Fibroblast of mammary gland (primary cell): ENCODE measurements around the gene ACSBG1.
A peak's percentile ranks its signal among the peaks of the same experiment; 100 is the strongest.

Experiments used
- DNase-seq: peaks from one replicate; pipeline ENCODE4 v3.0.0-alpha.2; 2010; ENCODE audit warnings: low read depth
- H3K4me3 ChIP-seq: 2 replicates; pipeline ENCODE4 v1.5.1; 2011; ENCODE audit warnings: low read depth, mild to moderate bottlenecking, low read length, moderate library complexity; ENCODE audit not compliant: control insufficient read depth
- CTCF ChIP-seq: conservative IDR thresholded peaks from 2 replicates; pipeline ENCODE4 v1.5.1; 2011; ENCODE audit warnings: low read depth, low read length, inconsistent platforms; ENCODE audit not compliant: control insufficient read depth, insufficient read depth

The ACSBG1 gene

GRCh38 chr15:78213956-78214355 is 20.4 kb downstream of the ACSBG1 start:
- no peak for DNase-seq

GRCh38 chr15:78213425-78213750 is 21.0 kb downstream of the ACSBG1 start:
- TF ChIP-seq CTCF: no peak
- DNase-seq: no peak

More at GRCh38 chr15:78213956-78214355, 20.4 kb downstream of the ACSBG1 start:
- TF ChIP-seq CTCF: no peak
- no peak overlapping the region for H3K4me3 ChIP-seq

DNA sequence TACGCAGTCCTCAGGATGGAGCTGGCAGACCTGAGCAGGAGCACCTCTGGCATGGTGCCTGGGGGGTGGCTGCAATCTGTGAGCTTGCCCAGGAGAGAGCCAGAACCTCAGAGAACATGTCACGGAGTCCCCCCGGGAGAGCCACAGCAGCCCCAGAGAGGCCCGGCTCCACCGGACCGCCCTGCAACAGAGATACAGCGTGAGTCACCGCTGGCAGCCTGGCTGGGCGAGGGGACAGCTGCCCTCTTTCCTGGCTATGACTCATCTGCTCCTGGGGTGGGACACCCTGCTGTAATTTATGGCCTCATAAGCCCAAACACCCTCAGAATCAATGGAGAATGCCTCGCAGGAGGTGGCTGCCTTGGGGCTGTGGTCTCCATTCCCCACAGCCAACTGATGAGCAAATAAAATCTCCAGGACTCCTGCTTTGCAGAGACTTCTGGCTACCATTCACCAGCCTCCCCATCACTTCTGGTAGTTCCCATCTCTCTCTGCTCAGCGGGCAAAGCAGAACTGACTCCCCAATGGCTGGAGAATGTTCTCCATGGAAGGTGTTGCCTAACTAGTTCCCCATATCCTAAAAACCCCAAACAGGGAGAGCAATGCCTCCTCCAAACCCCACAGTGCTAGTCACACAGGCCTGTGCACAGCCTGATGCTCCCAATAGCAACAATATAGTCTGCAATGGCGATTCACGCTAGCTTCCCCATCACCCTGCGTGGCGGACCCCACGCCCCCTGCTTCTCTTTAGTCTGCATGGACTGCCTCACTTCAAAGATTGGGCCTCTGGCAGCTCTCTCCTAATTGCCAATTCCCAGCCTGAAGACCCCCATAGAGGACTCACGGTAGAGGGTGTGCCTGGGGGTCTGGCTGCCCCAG is 21.6 kb downstream of the ACSBG1 start:
- DNase-seq: peak; percentile 69

More at GRCh38 chr15:78213425-78213750, 21.0 kb downstream of the ACSBG1 start:
- H3K4me3 ChIP-seq: no peak overlapping the region

GRCh38 chr15:78212008-78212407 is 22.4 kb downstream of the ACSBG1 start:
- H3K4me3 ChIP-seq: no peak overlapping the region
- DNase-seq: no peak
- TF ChIP-seq CTCF: no peak

More for the DNA sequence above, 21.6 kb downstream of the ACSBG1 start:
- H3K4me3 ChIP-seq: no peak overlapping the region
- TF ChIP-seq CTCF: no peak

GRCh38 chr15:78211189-78211921 is 23.0 kb downstream of the ACSBG1 start:
- TF ChIP-seq CTCF: no peak
- DNase-seq: no peak
- no peak overlapping the region for H3K4me3 ChIP-seq

DNA sequence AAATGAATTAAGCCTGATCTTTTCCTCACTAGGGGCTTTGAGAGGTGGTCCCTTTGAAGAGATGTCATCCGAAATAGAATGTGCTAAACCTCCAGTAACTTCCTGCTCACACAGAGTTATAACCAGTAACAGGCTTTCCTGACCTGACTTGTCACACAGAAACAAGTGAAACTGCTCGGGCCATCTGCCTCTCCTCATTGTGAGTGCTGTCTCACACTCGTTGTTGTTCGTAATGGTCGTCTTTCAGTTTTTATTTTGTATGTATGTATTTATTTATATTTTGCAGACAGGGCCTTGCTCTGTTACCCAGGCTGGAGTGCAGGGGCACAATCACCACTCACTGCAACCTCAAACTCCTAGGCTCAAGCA is 24.0 kb downstream of the ACSBG1 start:
- H3K4me3 ChIP-seq: no peak overlapping the region
- TF ChIP-seq CTCF: no peak
- no peak for DNase-seq
